Large intestine (tissue), 12 donors: ENCODE measurements around the gene IL4R. TPM values are rescaled to one million over a fixed set of nuclear protein-coding genes. Genes with fewer than 3 reads are reported as not detected.

ENCODE experiments used
- DNase-seq, 2 donors: peaks; one replicate each; pipeline versions ENCODE4 v3.0.0 to v3.0.0-alpha.2; 2013
- H3K27ac ChIP-seq: one replicate; pipeline ENCODE4 v1.5.1; 2013; ENCODE audit warnings: low read length
- H3K27me3 ChIP-seq: 2 replicates; pipeline ENCODE4 v1.6.1; 2013; ENCODE audit warnings: low read length; ENCODE audit not compliant: control insufficient read depth, insufficient read depth
- H3K36me3 ChIP-seq: 2 replicates; pipeline ENCODE4 v1.6.1; 2013; ENCODE audit warnings: low read length; ENCODE audit not compliant: control insufficient read depth, insufficient read depth
- H3K4me1 ChIP-seq: one replicate; pipeline ENCODE4 v1.6.1; 2013; ENCODE audit warnings: low read length; ENCODE audit not compliant: control insufficient read depth, insufficient read depth
- H3K4me3 ChIP-seq: one replicate; pipeline ENCODE4 v1.5.1; 2013; ENCODE audit warnings: low read length
- H3K9me3 ChIP-seq: one replicate; pipeline ENCODE4 v1.6.1; 2013; ENCODE audit warnings: mild to moderate bottlenecking, low read depth, low read length, moderate library complexity; ENCODE audit not compliant: control insufficient read depth
- WGBS: methylation state at CpG from one replicate; pipeline ENCODE4 v1.1.5; 2013; ENCODE audit warnings: low lambda C conversion rate; ENCODE audit not compliant: insufficient coverage; 5-methylcytosine and 5-hydroxymethylcytosine counted together
- long read RNA-seq, 11 donors: transcript quantifications; one replicate each; lab custom pipeline, GENCODE V29; 2026
- polyA plus RNA-seq: library from polyadenylated mRNA; unstranded; fragments of 120-200 nt; gene quantifications from one replicate; pipeline ENCODE4 v1.2.1, GENCODE V29; 2013

The IL4R gene
- polyA plus RNA-seq = 50.6 TPM
- long read RNA-seq, donor 1, partial matches to known transcripts = 0 of 1 reads
- long read RNA-seq, donor 1, other reads (novel, unspliced or antisense) = 0 of 1 reads
- long read RNA-seq, donor 2, partial matches to known transcripts = 0 of 10 reads
- long read RNA-seq, donor 2, other reads (novel, unspliced or antisense) = 0 of 10 reads
- long read RNA-seq, donor 3 = 0 reads
- long read RNA-seq, donor 4, partial matches to known transcripts = 0 of 1 reads
- long read RNA-seq, donor 4, other reads (novel, unspliced or antisense) = 0 of 1 reads
- long read RNA-seq, donor 5, partial matches to known transcripts = 0 of 4 reads
- long read RNA-seq, donor 5, other reads (novel, unspliced or antisense) = 0 of 4 reads
- long read RNA-seq, donor 6, partial matches to known transcripts = 0 of 1 reads
- long read RNA-seq, donor 6, other reads (novel, unspliced or antisense) = 0 of 1 reads
- long read RNA-seq, donor 7 = 0 reads
- long read RNA-seq, donor 8, partial matches to known transcripts = 0 of 1 reads
- long read RNA-seq, donor 8, other reads (novel, unspliced or antisense) = 0 of 1 reads
- long read RNA-seq, donor 9, partial matches to known transcripts = 0 of 5 reads
- long read RNA-seq, donor 9, other reads (novel, unspliced or antisense) = 0 of 5 reads
- long read RNA-seq, donor 10, partial matches to known transcripts = 0 of 1 reads
- long read RNA-seq, donor 10, other reads (novel, unspliced or antisense) = 0 of 1 reads
- long read RNA-seq, donor 11, partial matches to known transcripts = 0 of 2 reads
- long read RNA-seq, donor 11, other reads (novel, unspliced or antisense) = 0 of 2 reads

- H3K27me3 ChIP-seq = no peaks in the 10 kb centered on the region
- peaks cover 3% of the 10 kb centered on the region for H3K36me3 ChIP-seq
- WGBS = no CpG with 5 or more reads among the region's 85 CpGs
- H3K4me3 ChIP-seq = peak within 1 kb of the TSS; percentile 77
- H3K9me3 ChIP-seq = no peaks in the 10 kb centered on the region
- H3K4me1 ChIP-seq = peaks cover 42% of the 10 kb centered on the region
- DNase-seq = peak; percentile 73 to 88
- H3K27ac ChIP-seq = peak within 1 kb of the TSS; percentile 72
Observed at GRCh38 chr16:27313422-27314160, at the start of gene IL4R. TSS of gene IL4R (plus strand) at chr16:27313974. CDS start at chr16:27340204, 26,230 bp downstream.

DNA sequence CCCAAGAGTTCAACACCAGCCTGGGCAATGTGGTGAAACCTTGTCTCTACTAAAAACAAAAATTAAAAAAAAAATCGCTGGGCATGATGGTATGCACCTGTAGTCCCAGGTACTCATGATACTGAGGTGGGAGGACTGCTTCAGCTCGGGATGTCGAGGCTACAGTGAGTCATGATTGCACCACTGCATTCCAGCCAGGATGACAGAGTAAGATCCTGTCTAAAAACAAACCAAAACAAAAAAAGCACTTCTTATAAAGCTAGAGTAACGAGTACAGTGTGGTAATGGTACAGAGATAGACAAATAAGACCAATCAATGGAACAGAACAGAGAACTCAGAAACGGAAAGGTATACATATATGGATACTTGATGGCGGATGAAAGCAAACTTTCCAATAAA lies 49.6 kb upstream of the IL4R start:
- Histone ChIP-seq H3K4me1 (peaks cover 4% of the 10 kb centered on the region), H3K36me3 (no peaks in the 10 kb centered on the region), H3K27ac (no peak overlapping the region), H3K27me3 (no peaks in the 10 kb centered on the region), H3K4me3 (no peak overlapping the region), H3K9me3 (no peaks in the 10 kb centered on the region)
- WGBS = 94% methylated on average over 2 of the region's 6 CpGs
- DNase-seq = no peak

DNA sequence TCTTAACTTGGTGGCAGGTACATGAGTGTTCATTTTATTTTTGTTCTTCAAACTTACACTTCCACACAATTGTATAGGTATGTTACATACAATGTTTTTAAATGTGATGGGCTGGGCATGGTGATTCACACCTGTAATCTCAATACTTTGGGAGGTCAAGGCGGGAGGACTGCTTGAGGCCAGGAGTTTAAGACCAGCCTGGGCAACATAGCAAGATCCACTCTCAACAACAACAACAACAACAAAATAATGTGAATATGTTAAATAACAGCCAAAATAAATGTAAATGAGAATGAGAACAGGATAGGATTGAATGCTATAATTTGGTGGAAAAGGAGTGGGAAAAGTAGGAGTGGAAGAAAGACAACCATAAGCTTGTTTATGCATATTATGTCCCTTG lies 47.8 kb upstream of the IL4R start:
- peaks cover 11% of the 10 kb centered on the region for H3K4me1 ChIP-seq
- H3K4me3 ChIP-seq = no peak overlapping the region
- DNase-seq = no peak
- no peaks in the 10 kb centered on the region for H3K27me3 ChIP-seq
- WGBS = no CpG with 5 or more reads among the region's 1 CpG
- no peaks in the 10 kb centered on the region for H3K36me3 ChIP-seq
- no peak overlapping the region for H3K27ac ChIP-seq
- no peaks in the 10 kb centered on the region for H3K9me3 ChIP-seq

DNA sequence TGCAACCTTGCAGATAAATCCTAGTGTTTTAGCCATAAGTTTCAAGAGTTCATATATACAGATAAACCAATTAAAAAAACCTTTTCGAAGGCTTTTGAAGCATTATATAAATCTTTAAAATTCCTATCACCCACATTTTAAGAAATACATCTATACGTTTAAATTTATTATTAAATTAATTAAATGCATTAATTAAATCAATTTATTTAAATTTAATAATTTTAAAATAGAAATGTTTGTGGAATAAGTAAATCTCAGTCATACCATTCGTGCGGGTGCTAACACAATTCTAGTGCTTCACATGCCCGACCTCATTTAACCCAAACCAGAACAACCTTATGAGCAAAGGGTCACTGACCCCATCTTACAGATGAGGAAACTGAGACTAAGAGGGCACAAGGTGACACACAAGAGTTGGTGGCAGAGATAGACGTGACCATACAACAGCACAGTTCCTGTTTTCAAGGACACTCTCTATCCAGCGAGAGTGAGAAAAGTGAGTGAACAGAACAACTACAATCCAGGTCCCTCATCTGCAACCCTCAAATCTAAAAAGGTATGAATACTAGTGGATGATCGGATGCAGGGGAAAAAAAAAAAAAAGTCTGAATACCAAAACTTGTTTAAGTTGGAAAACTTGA lies 46.6 kb upstream of the IL4R start:
- WGBS = 94% methylated on average over 5 of the region's 8 CpGs
- Histone ChIP-seq H3K27ac (no peak overlapping the region), H3K4me3 (no peak overlapping the region), H3K4me1 (peaks cover 14% of the 10 kb centered on the region), H3K9me3 (no peaks in the 10 kb centered on the region), H3K27me3 (no peaks in the 10 kb centered on the region), H3K36me3 (no peaks in the 10 kb centered on the region)
- DNase-seq = no peak

- peak; percentile 97 to 98 for DNase-seq
- Histone ChIP-seq H3K27ac (peak within 1 kb of the TSS; percentile 79), H3K4me3 (peak within 1 kb of the TSS; percentile 84), H3K4me1 (peaks cover 25% of the 10 kb centered on the region), H3K27me3 (no peaks in the 10 kb centered on the region), H3K9me3 (no peaks in the 10 kb centered on the region), H3K36me3 (no peaks in the 10 kb centered on the region)
- 0% methylated on average over 2 of the region's 58 CpGs for WGBS
Observed at GRCh38 chr16:27268376-27269299, 45.1 kb upstream of the IL4R start, which contains the start of gene NSMCE1. TSS of gene NSMCE1 (minus strand) at chr16:27268772. CDS start at chr16:27257570, 11,202 bp downstream.

GRCh38 chr16:27269300-27270150 lies 44.2 kb upstream of the IL4R start:
- DNase-seq = peak; percentile 35 to 71
- Histone ChIP-seq H3K4me1 (peaks cover 31% of the 10 kb centered on the region), H3K27ac (peak overlapping the region; percentile 79), H3K9me3 (no peaks in the 10 kb centered on the region), H3K4me3 (peak overlapping the region; percentile 84), H3K36me3 (no peaks in the 10 kb centered on the region), H3K27me3 (no peaks in the 10 kb centered on the region)
- WGBS = 20% methylated on average over 2 of the region's 9 CpGs

DNA sequence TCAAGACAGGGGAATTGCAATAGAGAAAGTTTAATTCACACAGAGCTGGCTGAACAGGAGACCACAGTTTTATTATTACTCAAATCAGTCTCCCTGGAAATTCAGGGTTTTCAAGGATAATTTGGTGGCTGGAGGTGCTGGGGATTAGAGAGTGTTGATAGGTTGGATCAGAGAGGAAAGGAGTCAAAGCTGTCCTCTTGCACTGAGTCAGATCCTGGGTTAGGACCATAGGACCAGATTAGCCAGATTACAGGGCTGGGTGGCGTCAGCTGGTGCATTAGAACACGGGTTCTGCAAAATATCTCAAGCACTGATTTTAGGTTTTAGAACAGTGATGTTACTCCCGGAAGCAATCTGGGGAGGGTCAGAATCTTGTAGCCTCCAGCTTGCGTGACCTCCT lies 43.4 kb upstream of the IL4R start:
- no peak overlapping the region for H3K4me3 ChIP-seq
- no peaks in the 10 kb centered on the region for H3K9me3 ChIP-seq
- peak overlapping the region; percentile 79 for H3K27ac ChIP-seq
- WGBS = no CpG with 5 or more reads among the region's 4 CpGs
- H3K4me1 ChIP-seq = peaks cover 32% of the 10 kb centered on the region
- DNase-seq = no peak
- H3K36me3 ChIP-seq = no peaks in the 10 kb centered on the region
- no peaks in the 10 kb centered on the region for H3K27me3 ChIP-seq

GRCh38 chr16:27272076-27272475 lies 41.7 kb upstream of the IL4R start:
- no peaks in the 10 kb centered on the region for H3K36me3 ChIP-seq
- no peaks in the 10 kb centered on the region for H3K9me3 ChIP-seq
- H3K4me1 ChIP-seq = peaks cover 32% of the 10 kb centered on the region
- no CpG with 5 or more reads among the region's 4 CpGs for WGBS
- no peak for DNase-seq
- H3K27ac ChIP-seq = no peak overlapping the region
- H3K4me3 ChIP-seq = no peak overlapping the region
- H3K27me3 ChIP-seq = no peaks in the 10 kb centered on the region
